HuH-7 (cell line): Measurements from ENCODE around the gene PFKFB1.

Experiments used
- DNase-seq: peaks from one replicate; pipeline ENCODE4 v3.0.0; 2011; ENCODE audit warnings: low spot score

The PFKFB1 gene

GRCh38 chrX:54922547-54922946, 71.4 kb downstream of the PFKFB1 start:
- no peak for DNase-seq

- no peak for DNase-seq
Observed at GRCh38 chrX:54921427-54922021, 72.5 kb downstream of the PFKFB1 start.

GRCh38 chrX:54920610-54921426, 73.2 kb downstream of the PFKFB1 start, which contains the start of gene TRO:
Gene TRO (plus strand): TSS chrX:54920824. CDS start chrX:54922247, 1,423 bp downstream.
- no peak for DNase-seq

- DNase-seq: no peak
Observed at GRCh38 chrX:54909941-54910340, 84.0 kb downstream of the PFKFB1 start.

GRCh38 chrX:54894159-54894558, 99.8 kb downstream of the PFKFB1 start:
- no peak for DNase-seq

GRCh38 chrX:54891573-54891972, 102.4 kb downstream of the PFKFB1 start:
- no peak for DNase-seq

GRCh38 chrX:54885740-54886139, 108.2 kb downstream of the PFKFB1 start:
- DNase-seq: no peak
